ENCODE data around the gene SLCO2A1.
"Not testable (repeated sequence)": the region's sequence is repeated elsewhere in the genome, so short reads cannot be mapped to it uniquely, and the experiment has no call there.

SLCO2A1 gene

GRCh38 chr3:134029734-134030378, at the start of gene SLCO2A1:
TSS of gene SLCO2A1 (minus strand) at chr3:134029925. CDS start at chr3:134029802, 123 bp downstream.
- no peak for DNase-seq (ENCODE audit: low read depth in 2 of 3, low spot score in 2 of 3)

GRCh38 chr3:134079111-134079547, 49.4 kb upstream of the SLCO2A1 start:
- no peak for DNase-seq (ENCODE audit: low read depth in 2 of 3, low spot score in 2 of 3)

GRCh38 chr3:134078169-134078831, 48.6 kb upstream of the SLCO2A1 start:
- DNase-seq (ENCODE audit: low read depth in 2 of 3, low spot score in 2 of 3) = no peak

GRCh38 chr3:134077649-134078161, 48.0 kb upstream of the SLCO2A1 start:
- DNase-seq (ENCODE audit: low read depth in 2 of 3, low spot score in 2 of 3) = no peak

GRCh38 chr3:134076851-134077250, 47.1 kb upstream of the SLCO2A1 start:
- DNase-seq (ENCODE audit: low read depth in 2 of 3, low spot score in 2 of 3) = no peak

- DNase-seq (ENCODE audit: low read depth in 2 of 3, low spot score in 2 of 3) = no peak
These were observed 46.1 kb upstream of the SLCO2A1 start for GRCh38 chr3:134075846-134076245.

- DNase-seq (ENCODE audit: low read depth in 2 of 3, low spot score in 2 of 3) = no peak
These were observed 45.8 kb upstream of the SLCO2A1 start for GRCh38 chr3:134075568-134075825.

- no peak for DNase-seq (ENCODE audit: low read depth in 2 of 3, low spot score in 2 of 3)
These were observed 45.3 kb upstream of the SLCO2A1 start for GRCh38 chr3:134074790-134075567.

- no peak for DNase-seq (ENCODE audit: low read depth in 2 of 3, low spot score in 2 of 3)
These were observed 44.5 kb upstream of the SLCO2A1 start for GRCh38 chr3:134074001-134074789.

- no peak for DNase-seq (ENCODE audit: low read depth in 2 of 3, low spot score in 2 of 3)
These were observed 43.8 kb upstream of the SLCO2A1 start for GRCh38 chr3:134073583-134073945.

GRCh38 chr3:134072881-134073582, 43.3 kb upstream of the SLCO2A1 start:
- no peak for DNase-seq (ENCODE audit: low read depth in 2 of 3, low spot score in 2 of 3)

- not testable (repeated sequence) for DNase-seq (ENCODE audit: low read depth in 2 of 3, low spot score in 2 of 3)
These were observed 40.6 kb upstream of the SLCO2A1 start for GRCh38 chr3:134070281-134070680.

GRCh38 chr3:134068429-134068828, 38.7 kb upstream of the SLCO2A1 start:
- no peak for DNase-seq (ENCODE audit: low read depth in 2 of 3, low spot score in 2 of 3)

GRCh38 chr3:134067531-134068161, 37.9 kb upstream of the SLCO2A1 start:
- no peak for DNase-seq (ENCODE audit: low read depth in 2 of 3, low spot score in 2 of 3)

- DNase-seq (ENCODE audit: low read depth in 2 of 3, low spot score in 2 of 3) = no peak
These were observed 37.2 kb upstream of the SLCO2A1 start for GRCh38 chr3:134066651-134067530.

- no peak for DNase-seq (ENCODE audit: low read depth in 2 of 3, low spot score in 2 of 3)
These were observed 36.4 kb upstream of the SLCO2A1 start for GRCh38 chr3:134066158-134066541.

GRCh38 chr3:134065252-134066157, 35.8 kb upstream of the SLCO2A1 start:
- DNase-seq (ENCODE audit: low read depth in 2 of 3, low spot score in 2 of 3) = no peak

GRCh38 chr3:134064081-134064480, 34.4 kb upstream of the SLCO2A1 start:
- DNase-seq (ENCODE audit: low read depth in 2 of 3, low spot score in 2 of 3) = no peak
